ENCODE measurements around the gene PBOV1. TPM values are rescaled to one million over a fixed set of nuclear protein-coding genes. Genes with fewer than 3 reads are reported as not detected.
A peak's percentile ranks its signal among the peaks of the same experiment; 100 is the strongest.

Gene PBOV1
- polyA plus RNA-seq, 2 of the 4 experiments (the other 2 are of a cell fraction), result not detected

GRCh38 chr6:138211048-138211581, 7.2 kb downstream of the PBOV1 start:
- H3K4me2 ChIP-seq, result no peak overlapping the region
- no peak for ATAC-seq
- no peak overlapping the region for H3K4me3 ChIP-seq
- CTCF ChIA-PET, result interaction anchor here (1.1 kb wide), 1 partner anchor 9 kb away, joined by 3 read pairs; no protein-coding TSS in a partner anchor
- no peaks in the 10 kb centered on the region for H3K9me3 ChIP-seq
- H3K27ac ChIP-seq, result no peak overlapping the region
- 77% methylated on average over 2 of the region's 2 CpGs for WGBS (ENCODE audit: missing lambda C conversion rate)
- POLR2A ChIA-PET, result no interaction called here
- TF ChIP-seq CHD2 (IDR thresholded peaks at IDR 0.05; ENCODE audit: low read length, partially characterized antibody), result no peak
- no peak for TF ChIP-seq RFX5 (IDR thresholded peaks at IDR 0.05)
- TF ChIP-seq HOXA7 (CRISPR knock-in tag; IDR thresholded peaks at IDR 0.05), result no peak
- TF ChIP-seq MYC (IDR thresholded peaks at IDR 0.05; ENCODE audit: borderline replicate concordance, low read length), result no peak
- no peak for TF ChIP-seq ZC3H11A (IDR thresholded peaks at IDR 0.05)
- no peak for TF ChIP-seq SREBF2 (IDR thresholded peaks at IDR 0.05)
- no peak for TF ChIP-seq HOXB5 (CRISPR knock-in tag; IDR thresholded peaks at IDR 0.05)
- no peak for TF ChIP-seq POLR2A (IDR thresholded peaks at IDR 0.05; ENCODE audit: low read length)
- TF ChIP-seq E2F6 (IDR thresholded peaks at IDR 0.05; ENCODE audit: borderline replicate concordance, low read depth), result no peak
- no peak for TF ChIP-seq USF2 (IDR thresholded peaks at IDR 0.05)
- no peak for TF ChIP-seq NR3C1 (IDR thresholded peaks at IDR 0.05)
- no peak for TF ChIP-seq EHF (CRISPR knock-in tag; IDR thresholded peaks at IDR 0.05)
- no peak for TF ChIP-seq POLR2AphosphoS2 (conservative IDR thresholded peaks at IDR 0.05; ENCODE audit: low read length)
- no peak for TF ChIP-seq EHMT2 (IDR thresholded peaks at IDR 0.05; ENCODE audit: low read depth)
- TF ChIP-seq NPAS2 (CRISPR knock-in tag; IDR thresholded peaks at IDR 0.05; ENCODE audit: borderline replicate concordance), result no peak
- TF ChIP-seq SMC3 (IDR thresholded peaks at IDR 0.05), result no peak
- no peak for FAIRE-seq
- DNase-seq (ENCODE audit: low read depth in 1 of 2, low spot score in 1 of 2), result peak in 1 of 2 experiments; percentile 3
- H3K4me1 ChIP-seq, result no peaks in the 10 kb centered on the region

GRCh38 chr6:138206862-138207261, 11.4 kb downstream of the PBOV1 start:
- H3K4me2 ChIP-seq, result no peak overlapping the region
- no peak for TF ChIP-seq BHLHE40 (IDR thresholded peaks at IDR 0.05; ENCODE audit: low read depth, low read length)
- TF ChIP-seq HOXB13 (CRISPR knock-in tag; IDR thresholded peaks at IDR 0.05; ENCODE audit: low read depth), result no peak
- TF ChIP-seq, protein P1, sequence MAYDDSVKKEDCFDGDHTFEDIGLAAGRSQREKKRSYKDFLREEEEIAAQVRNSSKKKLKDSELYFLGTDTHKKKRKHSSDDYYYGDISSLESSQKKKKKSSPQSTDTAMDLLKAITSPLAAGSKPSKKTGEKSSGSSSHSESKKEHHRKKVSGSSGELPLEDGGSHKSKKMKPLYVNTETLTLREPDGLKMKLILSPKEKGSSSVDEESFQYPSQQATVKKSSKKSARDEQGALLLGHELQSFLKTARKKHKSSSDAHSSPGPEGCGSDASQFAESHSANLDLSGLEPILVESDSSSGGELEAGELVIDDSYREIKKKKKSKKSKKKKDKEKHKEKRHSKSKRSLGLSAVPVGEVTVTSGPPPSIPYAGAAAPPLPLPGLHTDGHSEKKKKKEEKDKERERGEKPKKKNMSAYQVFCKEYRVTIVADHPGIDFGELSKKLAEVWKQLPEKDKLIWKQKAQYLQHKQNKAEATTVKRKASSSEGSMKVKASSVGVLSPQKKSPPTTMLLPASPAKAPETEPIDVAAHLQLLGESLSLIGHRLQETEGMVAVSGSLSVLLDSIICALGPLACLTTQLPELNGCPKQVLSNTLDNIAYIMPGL (CRISPR knock-in tag; IDR thresholded peaks at IDR 0.05; ENCODE audit: borderline replicate concordance), result no peak
- TF ChIP-seq, protein P2, sequence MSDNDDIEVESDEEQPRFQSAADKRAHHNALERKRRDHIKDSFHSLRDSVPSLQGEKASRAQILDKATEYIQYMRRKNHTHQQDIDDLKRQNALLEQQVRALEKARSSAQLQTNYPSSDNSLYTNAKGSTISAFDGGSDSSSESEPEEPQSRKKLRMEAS (IDR thresholded peaks at IDR 0.05), result no peak
- TF ChIP-seq SMC3 (IDR thresholded peaks at IDR 0.05), result no peak
- TF ChIP-seq, protein P3, sequence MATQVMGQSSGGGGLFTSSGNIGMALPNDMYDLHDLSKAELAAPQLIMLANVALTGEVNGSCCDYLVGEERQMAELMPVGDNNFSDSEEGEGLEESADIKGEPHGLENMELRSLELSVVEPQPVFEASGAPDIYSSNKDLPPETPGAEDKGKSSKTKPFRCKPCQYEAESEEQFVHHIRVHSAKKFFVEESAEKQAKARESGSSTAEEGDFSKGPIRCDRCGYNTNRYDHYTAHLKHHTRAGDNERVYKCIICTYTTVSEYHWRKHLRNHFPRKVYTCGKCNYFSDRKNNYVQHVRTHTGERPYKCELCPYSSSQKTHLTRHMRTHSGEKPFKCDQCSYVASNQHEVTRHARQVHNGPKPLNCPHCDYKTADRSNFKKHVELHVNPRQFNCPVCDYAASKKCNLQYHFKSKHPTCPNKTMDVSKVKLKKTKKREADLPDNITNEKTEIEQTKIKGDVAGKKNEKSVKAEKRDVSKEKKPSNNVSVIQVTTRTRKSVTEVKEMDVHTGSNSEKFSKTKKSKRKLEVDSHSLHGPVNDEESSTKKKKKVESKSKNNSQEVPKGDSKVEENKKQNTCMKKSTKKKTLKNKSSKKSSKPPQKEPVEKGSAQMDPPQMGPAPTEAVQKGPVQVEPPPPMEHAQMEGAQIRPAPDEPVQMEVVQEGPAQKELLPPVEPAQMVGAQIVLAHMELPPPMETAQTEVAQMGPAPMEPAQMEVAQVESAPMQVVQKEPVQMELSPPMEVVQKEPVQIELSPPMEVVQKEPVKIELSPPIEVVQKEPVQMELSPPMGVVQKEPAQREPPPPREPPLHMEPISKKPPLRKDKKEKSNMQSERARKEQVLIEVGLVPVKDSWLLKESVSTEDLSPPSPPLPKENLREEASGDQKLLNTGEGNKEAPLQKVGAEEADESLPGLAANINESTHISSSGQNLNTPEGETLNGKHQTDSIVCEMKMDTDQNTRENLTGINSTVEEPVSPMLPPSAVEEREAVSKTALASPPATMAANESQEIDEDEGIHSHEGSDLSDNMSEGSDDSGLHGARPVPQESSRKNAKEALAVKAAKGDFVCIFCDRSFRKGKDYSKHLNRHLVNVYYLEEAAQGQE (IDR thresholded peaks at IDR 0.05), result no peak
- TF ChIP-seq CHD2 (IDR thresholded peaks at IDR 0.05; ENCODE audit: low read length, partially characterized antibody), result no peak
- no peak for TF ChIP-seq PHF8 (IDR thresholded peaks at IDR 0.05; ENCODE audit: borderline replicate concordance, low read depth)
- TF ChIP-seq HOXA7 (CRISPR knock-in tag; IDR thresholded peaks at IDR 0.05), result no peak
- no peak for TF ChIP-seq CEBPB (IDR thresholded peaks at IDR 0.05)
- no peak for TF ChIP-seq JUNB (IDR thresholded peaks at IDR 0.05)
- TF ChIP-seq EP300 (IDR thresholded peaks at IDR 0.05), result no peak
- TF ChIP-seq MAFK (IDR thresholded peaks at IDR 0.05; ENCODE audit: partially characterized antibody), result no peak
- no peak for TF ChIP-seq CBX2 (IDR thresholded peaks at IDR 0.05; ENCODE audit: borderline replicate concordance, low read depth)
- TF ChIP-seq GATA3 (IDR thresholded peaks at IDR 0.05; ENCODE audit: borderline replicate concordance), result no peak
- no peak for TF ChIP-seq RNF2 (IDR thresholded peaks at IDR 0.05; ENCODE audit: borderline replicate concordance, low read depth)
- TF ChIP-seq TP53 (CRISPR knock-in tag; IDR thresholded peaks at IDR 0.05), result no peak
- no peak for TF ChIP-seq FOSB (CRISPR knock-in tag; IDR thresholded peaks at IDR 0.05)
- TF ChIP-seq MYC (IDR thresholded peaks at IDR 0.05; ENCODE audit: borderline replicate concordance, low read length), result no peak
- TF ChIP-seq, protein P4, sequence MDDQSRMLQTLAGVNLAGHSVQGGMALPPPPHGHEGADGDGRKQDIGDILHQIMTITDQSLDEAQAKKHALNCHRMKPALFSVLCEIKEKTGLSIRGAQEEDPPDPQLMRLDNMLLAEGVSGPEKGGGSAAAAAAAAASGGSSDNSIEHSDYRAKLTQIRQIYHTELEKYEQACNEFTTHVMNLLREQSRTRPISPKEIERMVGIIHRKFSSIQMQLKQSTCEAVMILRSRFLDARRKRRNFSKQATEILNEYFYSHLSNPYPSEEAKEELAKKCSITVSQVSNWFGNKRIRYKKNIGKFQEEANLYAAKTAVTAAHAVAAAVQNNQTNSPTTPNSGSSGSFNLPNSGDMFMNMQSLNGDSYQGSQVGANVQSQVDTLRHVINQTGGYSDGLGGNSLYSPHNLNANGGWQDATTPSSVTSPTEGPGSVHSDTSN (IDR thresholded peaks at IDR 0.05), result no peak
- ChIA-PET POLR2A (no interaction called here), CTCF (no interaction called here)
- no peaks in the 10 kb centered on the region for H3K4me1 ChIP-seq
- DNase-seq (ENCODE audit: low read depth in 1 of 2, low spot score in 1 of 2), result no peak
- no peak overlapping the region for H3K27ac ChIP-seq
- FAIRE-seq, result no peak
- H3K9me3 ChIP-seq, result no peaks in the 10 kb centered on the region
- H3K4me3 ChIP-seq, result no peak overlapping the region
- no peak for ATAC-seq

Data from A549 (cell line).